ENCODE measurements around the gene HMCN1.

DNA sequence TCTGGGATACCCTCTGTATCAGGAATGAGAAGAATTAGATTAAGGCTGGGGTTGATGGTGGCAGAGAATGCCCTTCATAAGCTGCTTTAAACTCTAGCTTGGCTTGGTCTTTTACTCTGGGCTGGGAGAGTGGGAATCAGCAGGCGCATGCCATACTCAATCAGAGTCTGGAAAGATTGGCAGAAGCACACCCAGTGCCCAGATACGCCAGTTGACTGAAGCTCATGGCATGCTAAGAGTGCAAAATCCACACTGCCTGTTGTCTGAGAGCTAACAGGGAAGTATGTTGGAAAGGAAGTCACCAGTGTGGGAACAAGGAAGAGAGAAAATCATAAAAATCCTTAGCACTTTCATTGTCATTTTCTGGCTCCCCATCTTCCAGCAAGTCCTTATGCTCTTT, 53.0 kb downstream of the HMCN1 start:
- TF ChIP-seq, protein P1, sequence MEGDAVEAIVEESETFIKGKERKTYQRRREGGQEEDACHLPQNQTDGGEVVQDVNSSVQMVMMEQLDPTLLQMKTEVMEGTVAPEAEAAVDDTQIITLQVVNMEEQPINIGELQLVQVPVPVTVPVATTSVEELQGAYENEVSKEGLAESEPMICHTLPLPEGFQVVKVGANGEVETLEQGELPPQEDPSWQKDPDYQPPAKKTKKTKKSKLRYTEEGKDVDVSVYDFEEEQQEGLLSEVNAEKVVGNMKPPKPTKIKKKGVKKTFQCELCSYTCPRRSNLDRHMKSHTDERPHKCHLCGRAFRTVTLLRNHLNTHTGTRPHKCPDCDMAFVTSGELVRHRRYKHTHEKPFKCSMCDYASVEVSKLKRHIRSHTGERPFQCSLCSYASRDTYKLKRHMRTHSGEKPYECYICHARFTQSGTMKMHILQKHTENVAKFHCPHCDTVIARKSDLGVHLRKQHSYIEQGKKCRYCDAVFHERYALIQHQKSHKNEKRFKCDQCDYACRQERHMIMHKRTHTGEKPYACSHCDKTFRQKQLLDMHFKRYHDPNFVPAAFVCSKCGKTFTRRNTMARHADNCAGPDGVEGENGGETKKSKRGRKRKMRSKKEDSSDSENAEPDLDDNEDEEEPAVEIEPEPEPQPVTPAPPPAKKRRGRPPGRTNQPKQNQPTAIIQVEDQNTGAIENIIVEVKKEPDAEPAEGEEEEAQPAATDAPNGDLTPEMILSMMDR (IDR thresholded peaks at IDR 0.05) = no peak
- TF ChIP-seq POLR2AphosphoS5 (IDR thresholded peaks at IDR 0.05; ENCODE audit: low read depth, low read length) (no peak), SIN3A (IDR thresholded peaks at IDR 0.05; ENCODE audit: borderline replicate concordance, insufficient read depth, low read depth, low read length) (no peak)
- TF ChIP-seq, protein P2, sequence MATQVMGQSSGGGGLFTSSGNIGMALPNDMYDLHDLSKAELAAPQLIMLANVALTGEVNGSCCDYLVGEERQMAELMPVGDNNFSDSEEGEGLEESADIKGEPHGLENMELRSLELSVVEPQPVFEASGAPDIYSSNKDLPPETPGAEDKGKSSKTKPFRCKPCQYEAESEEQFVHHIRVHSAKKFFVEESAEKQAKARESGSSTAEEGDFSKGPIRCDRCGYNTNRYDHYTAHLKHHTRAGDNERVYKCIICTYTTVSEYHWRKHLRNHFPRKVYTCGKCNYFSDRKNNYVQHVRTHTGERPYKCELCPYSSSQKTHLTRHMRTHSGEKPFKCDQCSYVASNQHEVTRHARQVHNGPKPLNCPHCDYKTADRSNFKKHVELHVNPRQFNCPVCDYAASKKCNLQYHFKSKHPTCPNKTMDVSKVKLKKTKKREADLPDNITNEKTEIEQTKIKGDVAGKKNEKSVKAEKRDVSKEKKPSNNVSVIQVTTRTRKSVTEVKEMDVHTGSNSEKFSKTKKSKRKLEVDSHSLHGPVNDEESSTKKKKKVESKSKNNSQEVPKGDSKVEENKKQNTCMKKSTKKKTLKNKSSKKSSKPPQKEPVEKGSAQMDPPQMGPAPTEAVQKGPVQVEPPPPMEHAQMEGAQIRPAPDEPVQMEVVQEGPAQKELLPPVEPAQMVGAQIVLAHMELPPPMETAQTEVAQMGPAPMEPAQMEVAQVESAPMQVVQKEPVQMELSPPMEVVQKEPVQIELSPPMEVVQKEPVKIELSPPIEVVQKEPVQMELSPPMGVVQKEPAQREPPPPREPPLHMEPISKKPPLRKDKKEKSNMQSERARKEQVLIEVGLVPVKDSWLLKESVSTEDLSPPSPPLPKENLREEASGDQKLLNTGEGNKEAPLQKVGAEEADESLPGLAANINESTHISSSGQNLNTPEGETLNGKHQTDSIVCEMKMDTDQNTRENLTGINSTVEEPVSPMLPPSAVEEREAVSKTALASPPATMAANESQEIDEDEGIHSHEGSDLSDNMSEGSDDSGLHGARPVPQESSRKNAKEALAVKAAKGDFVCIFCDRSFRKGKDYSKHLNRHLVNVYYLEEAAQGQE (IDR thresholded peaks at IDR 0.05; ENCODE audit: insufficient read depth in 1 of 2, low read depth in 2 of 2, low read length in 1 of 2) = no peak

All from Panc1 (cell line).